NCI-H446 (cell line): ENCODE results near the gene RARS1.

Experiments used
- DNase-seq, 2 experiments: peaks; one replicate each; lab custom pipeline; 2025; lab: John Stamatoyannopoulos, UW

Gene RARS1

GRCh38 chr5:168486136-168486879 lies at the start of gene RARS1:
RARS1 (plus strand) TSS chr5:168486471; CDS start chr5:168486499, 28 bp downstream.
- peak; percentile 77 to 94 for DNase-seq

GRCh38 chr5:168438349-168438748 lies 47.9 kb upstream of the RARS1 start:
- DNase-seq, result no peak

- no peak for DNase-seq
These were observed 42.7 kb upstream of the RARS1 start for GRCh38 chr5:168443533-168443932.

- DNase-seq, result no peak
These were observed 42.1 kb upstream of the RARS1 start for GRCh38 chr5:168443950-168444700.

- no peak for DNase-seq
These were observed 39.2 kb upstream of the RARS1 start for GRCh38 chr5:168446983-168447619.

- no peak for DNase-seq
These were observed 38.5 kb upstream of the RARS1 start for GRCh38 chr5:168447808-168448207.

GRCh38 chr5:168449166-168449565 lies 37.1 kb upstream of the RARS1 start:
- DNase-seq, result no peak

GRCh38 chr5:168451565-168451964 lies 34.7 kb upstream of the RARS1 start:
- no peak for DNase-seq

GRCh38 chr5:168455201-168455600 lies 31.1 kb upstream of the RARS1 start:
- no peak for DNase-seq

GRCh38 chr5:168457542-168457941 lies 28.7 kb upstream of the RARS1 start:
- no peak for DNase-seq

- no peak for DNase-seq
These were observed 25.7 kb upstream of the RARS1 start for GRCh38 chr5:168460606-168461005.

- no peak for DNase-seq
These were observed 23.2 kb upstream of the RARS1 start for GRCh38 chr5:168463081-168463480.

GRCh38 chr5:168464214-168464613 lies 22.1 kb upstream of the RARS1 start:
- no peak for DNase-seq

- DNase-seq, result no peak
These were observed 21.6 kb upstream of the RARS1 start for GRCh38 chr5:168464641-168465040.

GRCh38 chr5:168467755-168468330 lies 18.4 kb upstream of the RARS1 start:
- DNase-seq, result no peak

GRCh38 chr5:168468836-168469235 lies 17.4 kb upstream of the RARS1 start:
- no peak for DNase-seq

GRCh38 chr5:168469816-168470215 lies 16.5 kb upstream of the RARS1 start:
- DNase-seq, result no peak

- no peak for DNase-seq
These were observed 14.5 kb upstream of the RARS1 start for GRCh38 chr5:168471785-168472184.

GRCh38 chr5:168472329-168472728 lies 13.9 kb upstream of the RARS1 start:
- no peak for DNase-seq

GRCh38 chr5:168474319-168474718 lies 12.0 kb upstream of the RARS1 start:
- no peak for DNase-seq

- no peak for DNase-seq
These were observed 9.2 kb upstream of the RARS1 start for GRCh38 chr5:168477060-168477459.

GRCh38 chr5:168479166-168479565 lies 7.1 kb upstream of the RARS1 start:
- DNase-seq, result no peak

- DNase-seq, result no peak
These were observed 5.7 kb upstream of the RARS1 start for GRCh38 chr5:168480601-168481000.
